Testis (tissue), 3 donors: ENCODE data around the gene NDST1. TPM values are rescaled to one million over a fixed set of nuclear protein-coding genes. Genes with fewer than 3 reads are reported as not detected.

Source experiments
- DNase-seq: peaks from one replicate; pipeline ENCODE4 v3.0.0-alpha.2; 2019
- H3K27ac ChIP-seq, 2 donors: fragments of 200-600 bp; sonication (generic); one replicate each; pipeline ENCODE4 v1.5.1; 2019
- H3K27me3 ChIP-seq: fragments of 200-600 bp; sonication (generic); one replicate; pipeline ENCODE4 v1.5.1; 2019
- H3K36me3 ChIP-seq: fragments of 200-600 bp; sonication (generic); one replicate; pipeline ENCODE4 v1.5.1; 2017; ENCODE audit warnings: low read depth; ENCODE audit errors: missing control alignments
- H3K4me1 ChIP-seq: fragments of 200-600 bp; sonication (generic); one replicate; pipeline ENCODE4 v1.5.1; 2019
- H3K4me3 ChIP-seq, 2 donors: fragments of 200-600 bp; sonication (generic); one replicate each; pipeline ENCODE4 v1.5.1; 2017 to 2019
- H3K9me3 ChIP-seq: fragments of 200-600 bp; sonication (generic); one replicate; pipeline ENCODE4 v1.5.1; 2017
- CTCF ChIP-seq, 3 experiments: fragments of 450-650 bp in 2 of 3; fragments of 200-600 bp in 1 of 3; sonication (generic) in 1 of 3; IDR thresholded peaks; one replicate each; pipeline ENCODE4 v1.5.1; 2016 to 2019; ENCODE audit warnings: antibody characterized with exemption in 3 of 3, mild to moderate bottlenecking in 2 of 3, moderate library complexity in 1 of 3
- POLR2A ChIP-seq: fragments of 450-650 bp; IDR thresholded peaks from one replicate; pipeline ENCODE4 v1.6.1; 2017; ENCODE audit warnings: antibody characterized with exemption, mild to moderate bottlenecking, moderate library complexity
- WGBS, 2 donors: methylation state at CpG; one replicate each; pipeline ENCODE4 v1.1.5; 2018; 5-methylcytosine and 5-hydroxymethylcytosine counted together
- intact Hi-C: fragments of 100-400 bp; cut with DNase I; formaldehyde crosslinking; loops from one replicate; pipeline ENCODE4 v1.15.1; 2023; ENCODE audit warnings: low total_unique reads
- polyA plus RNA-seq: library from polyadenylated mRNA; stranded (reverse); fragments of 350-450 nt; fragmentation: Illumina TruSeq; extraction: RNeasy Lipid Tissue Mini Kit (QIAGEN cat#74804); gene quantifications from one replicate; pipeline ENCODE4 v1.2.3, GENCODE V29; 2014; ENCODE audit warnings: low read depth, low replicate concordance; ENCODE audit not compliant: insufficient read depth
- total RNA-seq, 2 donors: library from RNA; depleted of rRNA; stranded (reverse); fragments of >200 nt; gene quantifications; one replicate each; pipeline ENCODE4 v1.2.3, GENCODE V29; 2016

The NDST1 gene
- total and polyA plus RNA-seq, 3 donors from 2014 or later = 55.0 to 174 (median 167) TPM

- intact Hi-C loops = no loop called here
- WGBS, 2 donors = 91 to 94% methylated on average over 1 of the region's 1 CpG
- no peaks in the 10 kb centered on the region for H3K9me3 ChIP-seq
- H3K4me1 ChIP-seq = no peaks in the 10 kb centered on the region
- TF ChIP-seq CTCF (IDR thresholded peaks at IDR 0.05) (no peak), POLR2A (no peak)
- no peak overlapping the region for H3K27ac ChIP-seq
- H3K27me3 ChIP-seq = no peaks in the 10 kb centered on the region
- H3K4me3 ChIP-seq = no peak overlapping the region
- no peaks in the 10 kb centered on the region for H3K36me3 ChIP-seq
- DNase-seq = no peak
Observed at GRCh38 chr5:150565868-150566267, 57.9 kb downstream of the NDST1 start.

GRCh38 chr5:150567031-150567717 lies 59.2 kb downstream of the NDST1 start:
- WGBS, 2 donors = 60 to 73% methylated on average over 3 of the region's 3 CpGs
- Histone ChIP-seq H3K36me3 (no peaks in the 10 kb centered on the region), H3K9me3 (no peaks in the 10 kb centered on the region), H3K27ac (no peak overlapping the region), H3K27me3 (no peaks in the 10 kb centered on the region), H3K4me3 (no peak overlapping the region), H3K4me1 (no peaks in the 10 kb centered on the region)
- intact Hi-C loops = no loop called here
- DNase-seq = no peak
- no peak for TF ChIP-seq CTCF (IDR thresholded peaks at IDR 0.05)
- TF ChIP-seq POLR2A = no peak

GRCh38 chr5:150568663-150569062 lies 60.7 kb downstream of the NDST1 start:
- Histone ChIP-seq H3K4me3 (no peak overlapping the region), H3K9me3 (no peaks in the 10 kb centered on the region), H3K27me3 (no peaks in the 10 kb centered on the region), H3K27ac (no peak overlapping the region), H3K4me1 (no peaks in the 10 kb centered on the region), H3K36me3 (no peaks in the 10 kb centered on the region)
- TF ChIP-seq POLR2A (no peak), CTCF (IDR thresholded peaks at IDR 0.05) (no peak)
- DNase-seq = no peak
- intact Hi-C loops = no loop called here

GRCh38 chr5:150570333-150570732 lies 62.4 kb downstream of the NDST1 start:
- WGBS, 2 donors = 83 to 89% methylated on average over 7 of the region's 7 CpGs
- TF ChIP-seq CTCF (IDR thresholded peaks at IDR 0.05) (no peak), POLR2A (no peak)
- Histone ChIP-seq H3K36me3 (no peaks in the 10 kb centered on the region), H3K4me1 (no peaks in the 10 kb centered on the region), H3K27me3 (no peaks in the 10 kb centered on the region), H3K27ac (no peak overlapping the region), H3K4me3 (no peak overlapping the region), H3K9me3 (no peaks in the 10 kb centered on the region)
- intact Hi-C loops = no loop called here
- no peak for DNase-seq

- H3K4me1 ChIP-seq = no peaks in the 10 kb centered on the region
- TF ChIP-seq CTCF (IDR thresholded peaks at IDR 0.05) (no peak), POLR2A (no peak)
- H3K27me3 ChIP-seq = no peaks in the 10 kb centered on the region
- no peaks in the 10 kb centered on the region for H3K36me3 ChIP-seq
- no peak overlapping the region for H3K27ac ChIP-seq
- intact Hi-C loops = no loop called here
- no peak overlapping the region for H3K4me3 ChIP-seq
- no peaks in the 10 kb centered on the region for H3K9me3 ChIP-seq
- DNase-seq = no peak
Observed at GRCh38 chr5:150571836-150572235, 63.9 kb downstream of the NDST1 start.
